CD8-positive, alpha-beta memory T cell (primary cell): ENCODE results near the gene PRAC1. TPM values are rescaled to one million over a fixed set of nuclear protein-coding genes. Genes with fewer than 3 reads are reported as not detected.

Experiments
- CTCF ChIA-PET: fragments of 350-600 bp; sonication (Branson Sonifier 250); formaldehyde crosslinking; loops from one replicate; lab custom pipeline; 2021; ENCODE audit warnings: antibody characterized with exemption; lab: Charles Lee
- POLR2A ChIA-PET: fragments of 350-600 bp; sonication (Branson Sonifier 250); formaldehyde crosslinking; loops from one replicate; lab custom pipeline; 2021; ENCODE audit warnings: antibody characterized with exemption; lab: Charles Lee
- DNase-seq, 5 donors: peaks; one replicate each; pipeline versions ENCODE4 v3.0.0 to v3.0.0-alpha.2; 2020 to 2022; ENCODE audit warnings: mixed read lengths in 1 of 5
- H3K27ac ChIP-seq: one replicate; pipeline ENCODE4 v1.7.0; 2013; ENCODE audit warnings: low read depth, mild to moderate bottlenecking, low read length, moderate library complexity
- H3K27me3 ChIP-seq: 2 replicates; pipeline ENCODE4 v1.7.0; 2013; ENCODE audit warnings: low read length, mild to moderate bottlenecking; ENCODE audit not compliant: insufficient read depth, poor library complexity, severe bottlenecking
- H3K36me3 ChIP-seq: 2 replicates; pipeline ENCODE4 v1.7.0; 2013; ENCODE audit warnings: mild to moderate bottlenecking, low read length, moderate library complexity; ENCODE audit not compliant: insufficient read depth
- H3K4me1 ChIP-seq: 2 replicates; pipeline ENCODE4 v1.7.0; 2013; ENCODE audit warnings: mild to moderate bottlenecking, low read length, moderate library complexity; ENCODE audit not compliant: insufficient read depth
- H3K4me3 ChIP-seq: 2 replicates; pipeline ENCODE4 v1.7.0; 2013; ENCODE audit warnings: mild to moderate bottlenecking, low read length
- H3K9me3 ChIP-seq: 2 replicates; pipeline ENCODE4 v1.7.0; 2013; ENCODE audit warnings: mild to moderate bottlenecking, low read length
- H3K27ac Mint-ChIP-seq, 8 donors: one replicate each; pipeline ENCODE4 v1.8.0; 2020 to 2021; ENCODE audit warnings: mixed read lengths in 8 of 8, mild to moderate bottlenecking in 6 of 8, inconsistent platforms in 3 of 8, moderate library complexity in 3 of 8
- H3K27me3 Mint-ChIP-seq, 2 donors: one replicate each; pipeline ENCODE4 v1.8.0; 2020 to 2021; ENCODE audit warnings: mixed read lengths in 2 of 2, mild to moderate bottlenecking in 1 of 2, moderate library complexity in 1 of 2
- H3K36me3 Mint-ChIP-seq, 3 donors: one replicate each; pipeline ENCODE4 v1.8.0; 2020 to 2021; ENCODE audit warnings: mixed read lengths in 3 of 3, inconsistent platforms in 1 of 3, mild to moderate bottlenecking in 1 of 3
- H3K4me1 Mint-ChIP-seq, 3 donors: one replicate each; pipeline ENCODE4 v1.8.0; 2020 to 2021; ENCODE audit warnings: mixed read lengths in 3 of 3, inconsistent platforms in 1 of 3, mild to moderate bottlenecking in 1 of 3
- H3K4me3 Mint-ChIP-seq, 7 donors: one replicate each; pipeline ENCODE4 v1.8.0; 2020 to 2021; ENCODE audit warnings: mixed read lengths in 7 of 7, mild to moderate bottlenecking in 6 of 7, moderate library complexity in 4 of 7, inconsistent platforms in 2 of 7
- H3K9me3 Mint-ChIP-seq, 5 donors: one replicate each; pipeline ENCODE4 v1.8.0; 2020 to 2022; ENCODE audit warnings: mixed read lengths in 5 of 5, mild to moderate bottlenecking in 3 of 5, moderate library complexity in 2 of 5, inconsistent platforms in 1 of 5
- polyA plus RNA-seq: library from polyadenylated mRNA; unstranded; fragments of 300-500 nt; fragmentation: Illumina TruSeq; gene quantifications from one replicate; pipeline ENCODE4 v1.2.3, GENCODE V29; 2021
- total RNA-seq, 2 experiments: library from RNA; stranded (reverse); gene quantifications; one replicate each; pipeline ENCODE4 v1.2.3, GENCODE V29; 2021

Gene PRAC1
- total and polyA plus RNA-seq, 3 experiments from 2014 or later = not detected

DNA sequence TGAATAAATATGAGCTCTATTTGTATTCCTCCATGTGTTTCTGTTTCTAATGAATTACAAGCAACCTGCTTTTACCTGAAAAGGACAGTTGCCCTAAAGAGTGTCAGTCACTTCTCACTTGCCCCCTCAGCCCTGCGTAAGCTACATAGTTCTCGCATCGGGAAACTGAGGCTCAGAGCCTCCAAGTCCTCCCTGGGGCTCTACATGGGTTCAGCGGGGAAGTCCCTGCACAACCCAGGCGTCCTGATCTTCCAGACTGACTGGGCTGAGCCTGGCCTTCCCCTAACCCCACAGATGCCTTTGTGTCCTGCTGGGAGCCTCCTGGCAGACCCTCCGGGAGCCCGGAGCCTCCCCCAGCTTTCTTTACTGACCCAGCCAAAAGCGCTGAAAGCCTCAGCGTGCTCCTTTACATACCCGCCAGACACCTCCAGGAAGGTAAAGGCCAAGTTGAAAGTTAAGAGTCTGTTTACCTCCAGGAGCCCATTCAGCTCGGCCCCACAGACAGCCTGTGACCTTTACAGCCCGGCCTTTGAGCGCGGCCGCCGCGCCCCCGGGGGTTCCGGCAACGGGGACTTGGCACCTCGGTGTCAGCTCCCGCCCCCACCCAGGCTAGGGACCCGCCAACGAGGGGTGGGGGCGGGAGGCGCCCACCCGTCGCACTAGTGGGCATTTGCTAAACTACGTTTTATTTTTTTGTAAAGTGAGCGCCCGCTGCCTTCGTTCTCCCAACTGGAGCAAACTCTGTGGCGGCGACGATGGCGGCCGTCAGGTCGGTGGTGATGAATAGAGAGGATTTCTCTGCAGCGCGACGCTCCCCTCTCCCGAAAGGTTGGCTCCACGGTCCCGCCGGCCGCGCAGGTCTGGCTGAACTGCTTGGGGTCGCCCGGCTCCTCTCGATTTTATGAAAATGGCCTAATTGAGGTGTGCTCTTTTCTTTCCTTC is 10.6 kb upstream of the PRAC1 start:
- no peak for DNase-seq
- Mint-ChIP-seq H3K4me3 (peak overlapping the region in 6 of 7 donors; percentile 26 to 67 (median 58)), H3K4me1 (peaks cover 22 to 32% (median 22%) of the 10 kb centered on the region in 3 donors), H3K27ac (peak overlapping the region in 1 of 8 donors; percentile 3), H3K36me3 (no peaks in the 10 kb centered on the region), H3K9me3 (peaks cover 0 to 1% (median 0%) of the 10 kb centered on the region in 5 donors), H3K27me3 (peaks cover 80 to 92% of the 10 kb centered on the region in 2 donors)
- Histone ChIP-seq H3K27me3 (peaks cover 91% of the 10 kb centered on the region), H3K9me3 (no peaks in the 10 kb centered on the region), H3K27ac (no peak overlapping the region), H3K4me3 (no peak overlapping the region), H3K36me3 (no peaks in the 10 kb centered on the region), H3K4me1 (peaks cover 11% of the 10 kb centered on the region)
- ChIA-PET POLR2A (no interaction called here), CTCF (interaction anchor here (1.0 to 1.2 kb wide), 2 partner anchors 9 to 72 kb away, joined by 3 to 4 read pairs; no protein-coding TSS in a partner anchor)

DNA sequence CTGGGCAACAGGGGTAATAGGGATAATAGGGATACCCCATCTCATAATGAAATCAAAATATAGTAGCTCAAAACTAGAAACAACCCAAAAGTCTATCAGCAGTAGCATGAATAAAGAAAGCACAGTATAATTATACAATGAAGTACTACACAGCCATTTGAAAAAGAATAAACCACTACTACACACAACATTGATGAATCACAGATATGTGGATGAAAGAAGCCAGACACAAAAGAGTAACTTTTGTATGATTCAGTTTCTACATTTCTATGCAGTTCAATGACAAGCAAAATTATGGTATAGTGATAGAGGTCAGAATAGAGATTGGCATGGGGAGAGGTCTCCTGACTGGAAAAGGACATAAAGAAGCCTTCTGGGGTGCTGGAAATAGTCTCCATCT is 9.0 kb upstream of the PRAC1 start:
- peak overlapping the region in 1 of 8 donors; percentile 28 for H3K27ac Mint-ChIP-seq
- no peaks in the 10 kb centered on the region for H3K36me3 Mint-ChIP-seq
- Histone ChIP-seq H3K4me3 (no peak overlapping the region), H3K9me3 (no peaks in the 10 kb centered on the region), H3K36me3 (no peaks in the 10 kb centered on the region), H3K4me1 (peaks cover 12% of the 10 kb centered on the region), H3K27me3 (peaks cover 96% of the 10 kb centered on the region), H3K27ac (no peak overlapping the region)
- H3K4me3 Mint-ChIP-seq = no peak overlapping the region
- POLR2A ChIA-PET = no interaction called here
- H3K9me3 Mint-ChIP-seq = no peaks in the 10 kb centered on the region
- CTCF ChIA-PET = interaction anchor here (0.6 to 0.7 kb wide), 3 partner anchors 70 to 1067 kb away, joined by 3 to 4 read pairs (median 4); no protein-coding TSS in a partner anchor
- peaks cover 81 to 94% of the 10 kb centered on the region in 2 donors for H3K27me3 Mint-ChIP-seq
- H3K4me1 Mint-ChIP-seq = peaks cover 28 to 39% (median 29%) of the 10 kb centered on the region in 3 donors
- no peak for DNase-seq

DNA sequence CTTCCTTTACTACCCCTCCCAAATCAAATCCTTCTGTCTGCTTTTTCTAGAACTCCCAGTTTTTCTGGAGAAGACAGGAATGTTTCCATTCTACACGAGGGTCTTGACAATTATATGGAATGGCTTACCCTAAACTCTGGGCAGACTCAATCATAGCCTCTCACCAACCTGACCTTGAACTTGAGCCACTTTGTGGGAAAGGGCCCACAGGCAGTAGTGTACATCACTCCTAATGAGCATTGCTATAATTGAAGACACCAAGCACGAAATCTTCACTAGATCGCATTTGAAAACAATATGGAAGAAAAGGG is 7.9 kb upstream of the PRAC1 start:
- Mint-ChIP-seq H3K27me3 (peaks cover 86 to 94% of the 10 kb centered on the region in 2 donors), H3K36me3 (no peaks in the 10 kb centered on the region), H3K4me1 (peaks cover 30 to 48% (median 32%) of the 10 kb centered on the region in 3 donors), H3K27ac (peak overlapping the region in 1 of 8 donors; percentile 76), H3K9me3 (no peaks in the 10 kb centered on the region), H3K4me3 (peak overlapping the region in 1 of 7 donors; percentile 25)
- POLR2A ChIA-PET = no interaction called here
- Histone ChIP-seq H3K4me1 (peaks cover 14% of the 10 kb centered on the region), H3K36me3 (no peaks in the 10 kb centered on the region), H3K4me3 (no peak overlapping the region), H3K27ac (no peak overlapping the region), H3K27me3 (peaks cover 96% of the 10 kb centered on the region), H3K9me3 (no peaks in the 10 kb centered on the region)
- no peak for DNase-seq
- CTCF ChIA-PET = interaction anchor here (0.9 kb wide), 1 partner anchor 12 kb away, joined by 3 read pairs; no protein-coding TSS in a partner anchor

DNA sequence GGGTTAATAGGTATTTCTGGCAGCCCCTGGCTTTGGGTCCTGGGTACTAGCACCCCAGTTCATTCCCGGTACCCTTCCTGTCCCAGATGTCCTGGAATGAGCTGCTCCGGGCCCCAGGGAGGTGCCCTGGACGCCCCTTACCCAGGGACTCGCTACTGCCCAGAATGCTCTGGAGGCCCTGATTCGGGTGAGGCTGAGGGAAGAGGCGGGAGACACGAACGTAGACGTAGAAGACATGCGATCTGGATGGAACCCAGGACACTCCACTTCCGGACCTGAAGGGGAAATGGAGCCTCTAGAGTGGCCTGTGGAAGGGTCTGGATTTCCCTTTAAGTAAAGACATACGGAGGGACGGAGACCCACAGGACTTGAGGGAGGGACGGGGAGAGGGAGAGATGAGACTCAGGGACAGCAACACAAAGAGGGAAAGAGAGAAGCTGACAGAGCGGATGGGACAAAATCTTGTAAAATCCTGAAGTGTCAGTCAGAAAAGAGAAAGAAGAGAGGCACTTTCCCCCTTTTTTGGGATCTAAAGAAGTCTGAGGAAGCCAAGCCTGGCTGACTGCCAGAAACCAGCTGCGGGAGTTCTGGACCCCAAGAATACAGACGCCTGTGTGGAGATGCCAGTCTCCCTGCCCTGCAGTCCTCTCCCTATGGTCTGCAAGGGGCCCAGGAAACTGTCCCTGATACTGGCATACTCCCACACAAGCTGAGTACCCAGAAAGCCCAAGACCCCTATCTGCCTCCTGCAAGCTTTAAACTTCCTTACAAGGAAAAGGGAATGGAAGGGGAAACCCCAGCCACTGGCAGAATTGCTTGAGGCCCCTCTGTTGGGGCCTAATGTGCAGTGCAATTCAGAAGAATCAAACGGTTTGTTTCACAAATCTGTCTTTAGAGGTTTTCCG is 7.3 kb upstream of the PRAC1 start:
- H3K9me3 Mint-ChIP-seq = peaks cover 0 to 1% (median 0%) of the 10 kb centered on the region in 5 donors
- peak overlapping the region in 1 of 8 donors; percentile 76 for H3K27ac Mint-ChIP-seq
- ChIA-PET POLR2A (no interaction called here), CTCF (interaction anchor here (0.9 kb wide), 1 partner anchor 11 kb away, joined by 3 read pairs; no protein-coding TSS in a partner anchor)
- peaks cover 36 to 54% (median 37%) of the 10 kb centered on the region in 3 donors for H3K4me1 Mint-ChIP-seq
- H3K36me3 Mint-ChIP-seq = no peaks in the 10 kb centered on the region
- Histone ChIP-seq H3K36me3 (no peaks in the 10 kb centered on the region), H3K27ac (no peak overlapping the region), H3K9me3 (no peaks in the 10 kb centered on the region), H3K4me3 (no peak overlapping the region), H3K4me1 (peaks cover 20% of the 10 kb centered on the region), H3K27me3 (peaks cover 96% of the 10 kb centered on the region)
- no peak for DNase-seq
- peak overlapping the region in 4 of 7 donors; percentile 1 to 45 (median 18) for H3K4me3 Mint-ChIP-seq
- H3K27me3 Mint-ChIP-seq = peaks cover 86 to 94% of the 10 kb centered on the region in 2 donors

DNA sequence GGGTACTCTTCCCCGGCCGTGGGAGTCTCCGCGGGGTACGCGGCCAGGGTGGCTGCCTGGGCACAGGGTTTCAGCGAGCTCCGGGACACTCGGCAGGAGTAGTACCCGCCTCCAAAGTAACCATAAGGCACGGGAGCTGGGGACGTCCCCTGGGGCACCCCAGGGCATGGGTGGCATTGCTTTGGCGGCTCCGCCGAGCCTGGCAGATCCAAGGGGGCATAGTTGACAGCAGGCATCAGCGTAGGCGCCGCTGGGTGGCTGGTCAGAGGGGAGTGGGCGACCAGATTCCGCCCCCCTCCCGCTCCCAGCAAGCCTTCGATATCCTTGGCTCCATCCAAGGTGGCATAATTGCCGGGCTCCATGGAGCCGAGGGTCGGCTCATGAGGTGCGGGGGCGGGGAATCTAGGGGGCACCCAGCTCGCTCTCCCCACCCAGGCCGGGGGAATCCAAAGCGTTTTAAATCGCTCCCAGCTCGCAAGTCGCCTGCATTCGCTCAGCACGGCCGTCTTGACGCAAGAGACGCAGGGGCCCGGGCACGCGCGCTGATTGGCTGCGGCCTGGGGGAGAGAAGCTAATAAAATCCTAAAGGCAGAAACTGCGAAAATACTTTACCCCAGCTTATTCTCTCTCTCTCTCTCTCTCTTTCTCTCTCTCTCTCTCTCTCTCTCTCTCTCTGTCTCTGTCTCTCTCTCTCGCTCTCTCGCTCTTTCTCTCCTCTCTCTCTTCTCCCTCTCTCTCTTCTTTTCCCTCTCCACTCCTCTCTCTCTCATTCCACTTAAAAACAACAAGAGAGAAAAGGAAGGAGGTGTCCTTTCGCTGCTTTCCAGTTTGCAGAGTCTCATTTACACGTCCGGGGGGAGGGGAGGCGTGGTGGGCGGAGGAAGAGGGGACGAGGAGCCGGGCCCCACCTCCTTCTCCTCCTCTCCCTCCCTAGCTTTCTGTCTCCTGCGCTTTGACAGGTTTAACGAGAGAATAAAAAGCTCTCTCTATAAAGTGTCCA is 6.2 kb upstream of the PRAC1 start, which contains the start of gene HOXB13:
HOXB13 (minus strand) TSS at position 519 of the 1,000 bp plus-strand sequence; CDS start at position 362, 157 bp downstream.
- H3K4me3 Mint-ChIP-seq = peak within 1 kb of the TSS; percentile 44 to 81 (median 61)
- H3K4me1 ChIP-seq = peaks cover 30% of the 10 kb centered on the region
- H3K27ac ChIP-seq = no peak within 1 kb of the TSS
- peaks cover 0 to 1% (median 0%) of the 10 kb centered on the region in 5 donors for H3K9me3 Mint-ChIP-seq
- no peaks in the 10 kb centered on the region for H3K9me3 ChIP-seq
- H3K36me3 ChIP-seq = no peaks in the 10 kb centered on the region
- peaks cover 42 to 58% (median 43%) of the 10 kb centered on the region in 3 donors for H3K4me1 Mint-ChIP-seq
- DNase-seq = peak in 1 of 5 donors; percentile 30
- peaks cover 96% of the 10 kb centered on the region for H3K27me3 ChIP-seq
- no peaks in the 10 kb centered on the region for H3K36me3 Mint-ChIP-seq
- ChIA-PET CTCF (no interaction called here), POLR2A (no interaction called here)
- peak within 1 kb of the TSS; percentile 22 for H3K4me3 ChIP-seq
- H3K27ac Mint-ChIP-seq = peak within 1 kb of the TSS in 3 of 8 donors; percentile 36 to 70 (median 64)
- peaks cover 86 to 94% of the 10 kb centered on the region in 2 donors for H3K27me3 Mint-ChIP-seq

DNA sequence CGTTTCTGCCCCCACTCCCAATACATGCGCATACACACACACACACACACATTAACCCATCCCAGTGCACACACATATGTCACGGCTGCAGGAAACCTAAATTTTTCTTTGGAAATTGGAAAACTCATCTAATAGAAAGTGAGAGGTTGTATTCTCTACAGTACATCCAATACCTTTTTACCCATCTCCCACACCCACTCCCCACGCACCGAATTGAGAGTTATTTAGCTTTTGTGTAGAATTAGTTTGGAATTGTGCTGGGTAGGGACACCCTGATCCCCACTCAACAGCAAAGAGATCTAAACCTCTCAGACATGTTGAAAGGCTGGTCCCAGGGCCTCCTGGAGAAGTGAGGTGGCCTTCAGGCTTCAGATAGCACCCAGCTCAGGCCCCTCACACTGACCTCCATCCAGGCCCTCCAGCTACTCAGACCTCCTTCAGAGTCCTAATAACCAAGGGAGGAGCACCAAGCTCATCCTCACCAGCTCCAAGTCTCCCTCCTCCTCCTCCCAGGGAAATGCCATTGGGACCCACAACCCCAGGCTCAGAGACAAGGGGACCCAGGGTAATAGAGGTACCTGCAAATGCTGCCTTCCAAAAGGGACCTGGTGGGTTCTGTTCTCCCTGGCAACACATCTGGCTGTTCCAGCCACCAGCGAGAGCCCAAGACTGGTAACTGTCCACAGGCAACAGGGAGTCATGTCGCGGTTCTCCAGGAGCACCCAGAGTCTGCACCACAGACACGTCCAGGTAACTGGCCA is 5.3 kb upstream of the PRAC1 start:
- H3K9me3 ChIP-seq = no peaks in the 10 kb centered on the region

More for the DNA sequence above, 5.3 kb upstream of the PRAC1 start:
- Histone ChIP-seq H3K27ac (no peak overlapping the region), H3K4me1 (peaks cover 37% of the 10 kb centered on the region), H3K27me3 (peaks cover 96% of the 10 kb centered on the region), H3K36me3 (no peaks in the 10 kb centered on the region), H3K4me3 (no peak overlapping the region)
- Mint-ChIP-seq H3K36me3 (no peaks in the 10 kb centered on the region), H3K4me3 (peak overlapping the region in 5 of 7 donors; percentile 2 to 56 (median 14)), H3K27ac (peak overlapping the region in 2 of 8 donors; percentile 5 to 70), H3K4me1 (peaks cover 40 to 56% (median 43%) of the 10 kb centered on the region in 3 donors), H3K27me3 (peaks cover 88 to 97% of the 10 kb centered on the region in 2 donors), H3K9me3 (peaks cover 0 to 1% (median 0%) of the 10 kb centered on the region in 5 donors)
- DNase-seq = no peak
- POLR2A ChIA-PET = no interaction called here
- CTCF ChIA-PET = no interaction called here
